PC-3 (cell line): ENCODE data around the gene ZSCAN32. TPM values are rescaled to one million over a fixed set of nuclear protein-coding genes. Genes with fewer than 3 reads are reported as not detected.

Source experiments
- ATAC-seq: fragments of 200-7000 bp; cut with Tn5 transposase; 2 replicates; pipeline ENCODE4 v1.9.1; 2020; ENCODE audit warnings: mild to moderate bottlenecking, moderate library complexity
- BruUV-seq: library from RNA; stranded (reverse); fragments of 400-500 nt; replicated peaks from 2 replicates; lab custom pipeline; 2021; lab: Mats Ljungman, UMichigan
- CTCF ChIA-PET: fragments of 300-600 bp; sonication (Branson Sonifier 250); formaldehyde crosslinking; loops from one replicate; lab custom pipeline; 2022; ENCODE audit warnings: antibody characterized with exemption; lab: Charles Lee
- POLR2A ChIA-PET: fragments of 300-600 bp; sonication (Branson Sonifier 250); formaldehyde crosslinking; loops from one replicate; lab custom pipeline; 2022; ENCODE audit warnings: antibody characterized with exemption; ENCODE audit not compliant: unreplicated experiment; lab: Charles Lee
- DNase-seq: peaks from one replicate; pipeline ENCODE4 v3.0.0-alpha.2; 2015
- H2AFZ ChIP-seq: fragments of 300-600 bp; sonication (generic); 2 replicates; pipeline ENCODE4 v1.6.0; 2016; ENCODE audit warnings: antibody characterized with exemption, low read length
- H3F3A ChIP-seq: fragments of 300-600 bp; sonication (generic); one replicate; pipeline ENCODE4 v1.6.0; 2017; ENCODE audit warnings: antibody characterized with exemption, low read length, control low read depth, mild to moderate bottlenecking; ENCODE audit not compliant: unreplicated experiment
- H3K27ac ChIP-seq: fragments of 300-600 bp; sonication (generic); 2 replicates; pipeline ENCODE4 v1.5.1; 2016; ENCODE audit warnings: mild to moderate bottlenecking, low read length
- H3K27me3 ChIP-seq: fragments of 300-600 bp; sonication (generic); 2 replicates; pipeline ENCODE4 v1.6.1; 2016; ENCODE audit warnings: low read length, mixed read lengths
- H3K36me3 ChIP-seq: fragments of 300-600 bp; sonication (generic); 2 replicates; pipeline ENCODE4 v1.6.1; 2016; ENCODE audit warnings: low read depth, mixed run types, low read length, mixed read lengths
- H3K4me1 ChIP-seq: fragments of 300-600 bp; sonication (generic); 2 replicates; pipeline ENCODE4 v1.5.1; 2016; ENCODE audit warnings: low read length; ENCODE audit not compliant: insufficient read depth
- H3K4me2 ChIP-seq: fragments of 300-600 bp; sonication (generic); 2 replicates; pipeline ENCODE4 v1.6.0; 2016; ENCODE audit warnings: low read length
- H3K4me3 ChIP-seq: fragments of 300-600 bp; sonication (generic); 2 replicates; pipeline ENCODE4 v1.5.1; 2016; ENCODE audit warnings: mild to moderate bottlenecking, low read length, mixed read lengths
- H3K79me2 ChIP-seq: fragments of 300-600 bp; sonication (generic); 2 replicates; pipeline ENCODE4 v1.6.1; 2017; ENCODE audit warnings: low read length, mixed read lengths
- H3K9ac ChIP-seq: fragments of 300-600 bp; sonication (generic); 2 replicates; pipeline ENCODE4 v1.6.0; 2016; ENCODE audit warnings: mild to moderate bottlenecking, low read length
- H3K9me2 ChIP-seq: fragments of 300-600 bp; sonication (generic); replicated peaks from 2 replicates; pipeline ENCODE4 v1.6.1; 2016; ENCODE audit warnings: mixed run types, low read length, mixed read lengths
- H3K9me3 ChIP-seq: fragments of 300-600 bp; sonication (generic); 2 replicates; pipeline ENCODE4 v1.6.1; 2016; ENCODE audit warnings: low read length, mixed read lengths
- H4K20me1 ChIP-seq: fragments of 300-600 bp; sonication (generic); 2 replicates; pipeline ENCODE4 v1.6.1; 2016; ENCODE audit warnings: low read length, mixed read lengths
- EZH2 ChIP-seq: fragments of 300-600 bp; sonication (generic); IDR thresholded peaks from one replicate; pipeline ENCODE4 v1.6.1; 2017; ENCODE audit warnings: antibody characterized with exemption, mild to moderate bottlenecking, low read length; ENCODE audit not compliant: unreplicated experiment
- EZH2phosphoT487 ChIP-seq: fragments of 300-600 bp; sonication (generic); IDR thresholded peaks from 2 replicates; pipeline ENCODE4 v1.6.1; 2018; ENCODE audit warnings: mild to moderate bottlenecking, antibody characterized with exemption, low read length, borderline replicate concordance
- intact Hi-C: fragments of 100-400 bp; cut with micrococcal nuclease; formaldehyde crosslinking; loops from 2 replicates; pipeline ENCODE4 v1.9.0; 2023
- total RNA-seq: library from RNA; depleted of rRNA; stranded (reverse); fragments of >200 nt; gene quantifications from 2 replicates; pipeline ENCODE4 v1.2.3, GENCODE V29; 2014
- TF ChIP-seq, protein P1 (sequence below): fragments of 300-600 bp; sonication (generic); conservative IDR thresholded peaks from 2 replicates; pipeline ENCODE4 v1.5.1; 2017; ENCODE audit warnings: antibody characterized with exemption, low read depth, mild to moderate bottlenecking, low read length

The ZSCAN32 gene
- total RNA-seq, 1 experiment from 2014 or later = 7.5 TPM

DNA sequence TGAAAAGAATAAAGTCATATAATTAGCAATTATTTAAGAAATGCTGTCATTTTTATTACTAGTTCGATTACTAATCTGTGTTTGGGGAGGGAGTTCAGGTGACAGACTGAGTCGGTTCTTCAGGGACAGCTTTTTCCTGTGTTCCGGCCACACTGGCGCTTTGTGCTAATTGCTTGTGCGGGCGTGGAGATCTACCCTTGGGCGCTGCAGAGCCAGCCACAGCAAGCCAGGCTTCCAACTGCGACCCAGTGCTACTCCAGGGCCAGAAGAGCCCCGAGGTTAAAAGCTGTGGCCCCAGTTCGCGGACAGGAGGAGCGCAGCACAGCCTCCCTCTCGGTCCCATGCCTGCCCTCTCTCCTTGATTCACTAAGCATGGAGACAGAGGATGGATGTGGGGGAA is 51.6 kb downstream of the ZSCAN32 start:
- no peaks in the 10 kb centered on the region for H4K20me1 ChIP-seq
- H2AFZ ChIP-seq = no peak overlapping the region

DNA sequence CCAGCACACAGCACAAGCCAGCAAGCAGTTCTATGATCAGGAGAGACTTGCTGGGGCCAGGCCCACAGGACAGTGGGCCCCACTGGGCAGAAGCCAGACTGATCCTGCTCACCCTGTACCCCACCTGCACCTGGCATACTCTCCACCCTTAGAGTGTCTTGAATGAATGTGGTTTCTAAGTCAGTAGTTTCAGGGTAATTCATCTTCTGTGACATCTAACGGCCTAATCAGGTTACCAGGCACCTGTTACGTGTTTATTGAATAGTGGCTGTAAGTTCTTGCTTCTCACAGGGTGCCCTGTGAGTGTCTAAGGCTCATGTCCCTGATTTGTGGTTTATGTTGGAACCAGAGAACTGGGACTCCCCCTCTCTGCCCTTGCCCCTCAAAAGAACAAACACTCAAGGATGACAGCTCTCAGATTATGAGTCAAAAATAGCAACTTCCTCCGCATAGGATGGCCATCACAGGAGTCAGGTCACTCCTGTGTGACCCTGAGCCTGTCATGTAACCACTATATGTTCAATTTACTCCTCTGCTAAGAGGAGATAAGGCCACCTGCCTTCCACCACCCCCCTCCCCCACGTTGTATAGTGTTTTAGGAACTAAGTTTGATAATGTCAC is 52.1 kb downstream of the ZSCAN32 start:
- Histone ChIP-seq H3F3A (no peaks in the 10 kb centered on the region), H3K4me2 (no peak overlapping the region), H3K79me2 (no peaks in the 10 kb centered on the region), H3K4me3 (no peak overlapping the region), H3K27me3 (no peaks in the 10 kb centered on the region), H3K9me2 (no peaks in the 10 kb centered on the region), H4K20me1 (no peaks in the 10 kb centered on the region), H3K36me3 (no peaks in the 10 kb centered on the region), H3K9ac (no peak overlapping the region), H3K27ac (no peak overlapping the region), H3K9me3 (no peaks in the 10 kb centered on the region), H3K4me1 (no peaks in the 10 kb centered on the region), H2AFZ (no peak overlapping the region)
- TF ChIP-seq EZH2 (no peak), EZH2phosphoT487 (no peak)
- TF ChIP-seq, protein P1, sequence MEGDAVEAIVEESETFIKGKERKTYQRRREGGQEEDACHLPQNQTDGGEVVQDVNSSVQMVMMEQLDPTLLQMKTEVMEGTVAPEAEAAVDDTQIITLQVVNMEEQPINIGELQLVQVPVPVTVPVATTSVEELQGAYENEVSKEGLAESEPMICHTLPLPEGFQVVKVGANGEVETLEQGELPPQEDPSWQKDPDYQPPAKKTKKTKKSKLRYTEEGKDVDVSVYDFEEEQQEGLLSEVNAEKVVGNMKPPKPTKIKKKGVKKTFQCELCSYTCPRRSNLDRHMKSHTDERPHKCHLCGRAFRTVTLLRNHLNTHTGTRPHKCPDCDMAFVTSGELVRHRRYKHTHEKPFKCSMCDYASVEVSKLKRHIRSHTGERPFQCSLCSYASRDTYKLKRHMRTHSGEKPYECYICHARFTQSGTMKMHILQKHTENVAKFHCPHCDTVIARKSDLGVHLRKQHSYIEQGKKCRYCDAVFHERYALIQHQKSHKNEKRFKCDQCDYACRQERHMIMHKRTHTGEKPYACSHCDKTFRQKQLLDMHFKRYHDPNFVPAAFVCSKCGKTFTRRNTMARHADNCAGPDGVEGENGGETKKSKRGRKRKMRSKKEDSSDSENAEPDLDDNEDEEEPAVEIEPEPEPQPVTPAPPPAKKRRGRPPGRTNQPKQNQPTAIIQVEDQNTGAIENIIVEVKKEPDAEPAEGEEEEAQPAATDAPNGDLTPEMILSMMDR = no peak
- intact Hi-C loops = no loop called here
- ChIA-PET POLR2A (no interaction called here), CTCF (no interaction called here)
- BruUV-seq = no TSS peak
- ATAC-seq (no peak), DNase-seq (no peak)

More for the DNA sequence above, 51.6 kb downstream of the ZSCAN32 start:
- Histone ChIP-seq H3K36me3 (no peaks in the 10 kb centered on the region), H3K4me3 (no peak overlapping the region), H3K9me3 (no peaks in the 10 kb centered on the region), H3K4me1 (no peaks in the 10 kb centered on the region), H3K4me2 (no peak overlapping the region), H3F3A (no peaks in the 10 kb centered on the region), H3K9ac (no peak overlapping the region), H3K79me2 (no peaks in the 10 kb centered on the region), H3K27ac (no peak overlapping the region), H3K9me2 (no peaks in the 10 kb centered on the region), H3K27me3 (no peaks in the 10 kb centered on the region)
- DNase-seq (no peak), ATAC-seq (no peak)
- ChIA-PET POLR2A (no interaction called here), CTCF (no interaction called here)
- BruUV-seq = no TSS peak
- intact Hi-C loops = no loop called here
- TF ChIP-seq EZH2phosphoT487 (no peak), EZH2 (no peak)
- TF ChIP-seq, protein P1 = no peak

DNA sequence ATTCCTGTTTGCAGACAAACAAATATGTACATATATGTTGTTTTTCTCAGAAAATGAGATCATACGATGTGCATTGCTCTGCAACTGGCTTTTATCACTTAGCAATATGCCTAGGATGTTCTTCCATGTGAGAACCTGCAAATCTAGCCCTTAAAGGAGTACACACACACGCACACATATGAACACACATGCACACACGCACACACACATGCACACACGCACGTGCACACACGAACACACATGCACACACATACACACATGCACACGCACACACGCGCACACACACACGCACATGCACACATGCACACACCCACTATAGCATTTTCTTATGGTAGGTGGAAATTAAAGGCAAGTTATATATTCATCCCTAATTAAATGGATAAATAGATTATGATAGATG is 53.2 kb downstream of the ZSCAN32 start:
- TF ChIP-seq, protein P1 = no peak
- TF ChIP-seq EZH2 = no peak
- no peak for TF ChIP-seq EZH2phosphoT487

More for the DNA sequence above, 53.2 kb downstream of the ZSCAN32 start:
- Histone ChIP-seq H3K9me2 (no peaks in the 10 kb centered on the region), H3K79me2 (no peaks in the 10 kb centered on the region), H3F3A (no peaks in the 10 kb centered on the region), H2AFZ (no peak overlapping the region), H3K27me3 (no peaks in the 10 kb centered on the region), H3K4me1 (no peaks in the 10 kb centered on the region), H3K4me3 (no peak overlapping the region), H3K36me3 (no peaks in the 10 kb centered on the region), H3K4me2 (no peak overlapping the region), H3K9me3 (no peaks in the 10 kb centered on the region), H3K27ac (no peak overlapping the region), H3K9ac (no peak overlapping the region), H4K20me1 (no peaks in the 10 kb centered on the region)
- no TSS peak for BruUV-seq
- DNase-seq = no peak
- ChIA-PET CTCF (no interaction called here), POLR2A (no interaction called here)
- intact Hi-C loops = no loop called here
- ATAC-seq = no peak
